ENCODE measurements around the gene DNAH7.

GRCh38 chr2:196088203-196088602 lies 19.6 kb upstream of the DNAH7 start:
- no peak for TF ChIP-seq NFE2L1 (CRISPR knock-in tag; IDR thresholded peaks at IDR 0.05; ENCODE audit: borderline replicate concordance)
- no peak for TF ChIP-seq CTCF (CRISPR knock-in tag; IDR thresholded peaks at IDR 0.05)
- TF ChIP-seq MAX (IDR thresholded peaks at IDR 0.05): no peak
- TF ChIP-seq DRAP1 (CRISPR knock-in tag; IDR thresholded peaks at IDR 0.05): no peak
- TF ChIP-seq ZNF468 (CRISPR knock-in tag; IDR thresholded peaks at IDR 0.05): no peak

All from HepG2 (cell line).